ENCODE measurements around the gene EML3. TPM values are rescaled to one million over a fixed set of nuclear protein-coding genes. Genes with fewer than 3 reads are reported as not detected.
"Not testable (repeated sequence)": the region's sequence is repeated elsewhere in the genome, so short reads cannot be mapped to it uniquely, and the experiment has no call there.

The EML3 gene
- total RNA-seq, 1 donor from 2014 or later, result 4.0 TPM

GRCh38 chr11:62573592-62574362, 38.8 kb downstream of the EML3 start, which contains the start of gene EEF1G:
Gene EEF1G, minus strand, starts transcription at chr11:62573891. Its CDS starts 49 bp downstream, at chr11:62573842.
- Histone ChIP-seq H3K4me2 (peak within 1 kb of the TSS; percentile 95), H3K9ac (peak within 1 kb of the TSS; percentile 98), H3K4me3 (peak within 1 kb of the TSS; percentile 100), H3K27ac (peak within 1 kb of the TSS; percentile 87), H4K20me1 (ENCODE audit: low read depth) (peaks cover 50% of the 10 kb centered on the region), H3F3A (ENCODE audit: low read depth) (peaks cover 41% of the 10 kb centered on the region), H3K27me3 (no peaks in the 10 kb centered on the region), H3K36me3 (peaks cover 9% of the 10 kb centered on the region), H2AFZ (replicated peaks) (peak within 1 kb of the TSS; percentile 88), H3K4me1 (peaks cover 23% of the 10 kb centered on the region), H3K79me2 (ENCODE audit: low read depth) (peaks cover 49% of the 10 kb centered on the region), H3K9me3 (ENCODE audit: low read depth) (no peaks in the 10 kb centered on the region)
- Mint-ChIP-seq H3K4me1 (peaks cover 38% of the 10 kb centered on the region), H3K27ac (peak within 1 kb of the TSS; percentile 91), H3K9me3 (no peaks in the 10 kb centered on the region), H3K27me3 (ENCODE audit: insufficient read depth, low read depth) (peaks cover 15% of the 10 kb centered on the region), H3K36me3 (peaks cover 37% of the 10 kb centered on the region), H3K4me3 (peak within 1 kb of the TSS; percentile 99)
- TF ChIP-seq EZH2phosphoT487 (IDR thresholded peaks at IDR 0.05), result no peak
- TF ChIP-seq, protein P1, sequence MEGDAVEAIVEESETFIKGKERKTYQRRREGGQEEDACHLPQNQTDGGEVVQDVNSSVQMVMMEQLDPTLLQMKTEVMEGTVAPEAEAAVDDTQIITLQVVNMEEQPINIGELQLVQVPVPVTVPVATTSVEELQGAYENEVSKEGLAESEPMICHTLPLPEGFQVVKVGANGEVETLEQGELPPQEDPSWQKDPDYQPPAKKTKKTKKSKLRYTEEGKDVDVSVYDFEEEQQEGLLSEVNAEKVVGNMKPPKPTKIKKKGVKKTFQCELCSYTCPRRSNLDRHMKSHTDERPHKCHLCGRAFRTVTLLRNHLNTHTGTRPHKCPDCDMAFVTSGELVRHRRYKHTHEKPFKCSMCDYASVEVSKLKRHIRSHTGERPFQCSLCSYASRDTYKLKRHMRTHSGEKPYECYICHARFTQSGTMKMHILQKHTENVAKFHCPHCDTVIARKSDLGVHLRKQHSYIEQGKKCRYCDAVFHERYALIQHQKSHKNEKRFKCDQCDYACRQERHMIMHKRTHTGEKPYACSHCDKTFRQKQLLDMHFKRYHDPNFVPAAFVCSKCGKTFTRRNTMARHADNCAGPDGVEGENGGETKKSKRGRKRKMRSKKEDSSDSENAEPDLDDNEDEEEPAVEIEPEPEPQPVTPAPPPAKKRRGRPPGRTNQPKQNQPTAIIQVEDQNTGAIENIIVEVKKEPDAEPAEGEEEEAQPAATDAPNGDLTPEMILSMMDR (IDR thresholded peaks at IDR 0.05), result no peak
- TF ChIP-seq EZH2 (IDR thresholded peaks at IDR 0.05), result no peak
- DNase-seq (ENCODE audit: low spot score), result peak; percentile 100

GRCh38 chr11:62573006-62573591, 39.5 kb downstream of the EML3 start:
- peaks cover 15% of the 10 kb centered on the region for H3K27me3 Mint-ChIP-seq (ENCODE audit: insufficient read depth, low read depth)
- DNase-seq (ENCODE audit: low spot score), result peak; percentile 51
- peak overlapping the region; percentile 84 for H3K4me2 ChIP-seq
- H3F3A ChIP-seq (ENCODE audit: low read depth), result peaks cover 46% of the 10 kb centered on the region
- peak overlapping the region; percentile 99 for H3K4me3 Mint-ChIP-seq
- H3K27ac ChIP-seq, result peak overlapping the region; percentile 87
- H3K9ac ChIP-seq, result peak overlapping the region; percentile 98
- TF ChIP-seq EZH2 (IDR thresholded peaks at IDR 0.05), result no peak
- TF ChIP-seq EZH2phosphoT487 (IDR thresholded peaks at IDR 0.05), result no peak
- TF ChIP-seq, protein P1 (IDR thresholded peaks at IDR 0.05), result no peak
- H3K9me3 ChIP-seq (ENCODE audit: low read depth), result no peaks in the 10 kb centered on the region
- H3K4me1 ChIP-seq, result peaks cover 23% of the 10 kb centered on the region
- peaks cover 40% of the 10 kb centered on the region for H3K36me3 Mint-ChIP-seq
- no peaks in the 10 kb centered on the region for H3K9me3 Mint-ChIP-seq
- H3K27me3 ChIP-seq, result no peaks in the 10 kb centered on the region
- peak overlapping the region; percentile 78 for H2AFZ ChIP-seq (replicated peaks)
- peaks cover 38% of the 10 kb centered on the region for H3K4me1 Mint-ChIP-seq
- H3K79me2 ChIP-seq (ENCODE audit: low read depth), result peaks cover 56% of the 10 kb centered on the region
- H3K4me3 ChIP-seq, result peak overlapping the region; percentile 100
- peak overlapping the region; percentile 91 for H3K27ac Mint-ChIP-seq
- peaks cover 10% of the 10 kb centered on the region for H3K36me3 ChIP-seq
- peaks cover 55% of the 10 kb centered on the region for H4K20me1 ChIP-seq (ENCODE audit: low read depth)

DNA sequence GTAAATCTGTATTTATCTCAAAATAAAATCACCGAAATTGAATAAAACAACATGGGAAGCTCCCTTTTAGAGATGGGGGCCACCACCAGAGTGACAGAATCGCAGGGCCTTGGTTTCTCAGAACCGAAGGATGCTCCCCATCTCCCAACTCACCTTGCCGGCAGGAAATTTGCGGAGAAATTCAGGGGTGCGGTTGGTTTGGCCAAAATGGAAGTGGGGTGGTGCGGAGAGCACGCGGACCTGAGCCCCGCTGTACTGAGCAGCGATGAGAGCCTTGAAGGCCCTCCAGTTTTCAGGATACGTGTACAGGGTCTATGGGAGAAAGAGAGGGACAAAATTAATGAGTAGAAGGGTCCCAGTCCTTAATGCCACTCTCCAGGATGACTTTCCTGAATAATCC, 40.1 kb downstream of the EML3 start:
- no peak overlapping the region for H2AFZ ChIP-seq (replicated peaks)
- Mint-ChIP-seq H3K27ac (no peak overlapping the region), H3K27me3 (ENCODE audit: insufficient read depth, low read depth) (peaks cover 15% of the 10 kb centered on the region), H3K36me3 (peaks cover 40% of the 10 kb centered on the region), H3K4me1 (peaks cover 38% of the 10 kb centered on the region), H3K4me3 (peak overlapping the region; percentile 99), H3K9me3 (no peaks in the 10 kb centered on the region)
- H3K4me2 ChIP-seq, result peak overlapping the region; percentile 84
- H3K9me3 ChIP-seq (ENCODE audit: low read depth), result no peaks in the 10 kb centered on the region
- peaks cover 61% of the 10 kb centered on the region for H4K20me1 ChIP-seq (ENCODE audit: low read depth)
- H3K9ac ChIP-seq, result peak overlapping the region; percentile 98
- peak overlapping the region; percentile 100 for H3K4me3 ChIP-seq
- no peak for TF ChIP-seq EZH2 (IDR thresholded peaks at IDR 0.05)
- TF ChIP-seq EZH2phosphoT487 (IDR thresholded peaks at IDR 0.05), result no peak
- TF ChIP-seq, protein P1 (IDR thresholded peaks at IDR 0.05), result no peak
- H3K27me3 ChIP-seq, result no peaks in the 10 kb centered on the region
- peaks cover 23% of the 10 kb centered on the region for H3K4me1 ChIP-seq
- peaks cover 47% of the 10 kb centered on the region for H3F3A ChIP-seq (ENCODE audit: low read depth)
- DNase-seq (ENCODE audit: low spot score), result no peak
- peaks cover 63% of the 10 kb centered on the region for H3K79me2 ChIP-seq (ENCODE audit: low read depth)
- no peak overlapping the region for H3K27ac ChIP-seq
- H3K36me3 ChIP-seq, result peaks cover 10% of the 10 kb centered on the region

DNA sequence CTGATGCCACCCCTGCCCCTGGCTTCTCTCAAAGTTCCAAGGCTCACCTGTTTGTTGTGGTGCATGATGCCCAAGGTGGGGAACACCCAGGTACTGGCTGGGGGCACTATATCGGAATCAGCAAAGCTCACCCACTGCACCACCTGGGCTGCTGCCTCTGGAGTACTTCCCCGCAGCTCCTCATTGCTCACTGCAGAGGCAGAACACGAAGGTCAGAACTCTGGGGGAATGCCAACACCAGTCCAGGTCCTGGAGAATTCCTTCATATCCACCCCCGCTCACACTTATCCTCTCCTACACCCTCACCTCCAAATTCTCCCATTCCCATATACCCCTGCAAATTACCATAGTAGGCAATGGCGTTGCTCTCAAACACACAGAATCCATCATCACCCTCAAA, 41.1 kb downstream of the EML3 start:
- H3K9me3 ChIP-seq (ENCODE audit: low read depth); H3K27ac Mint-ChIP-seq; H3K27me3 ChIP-seq; H3K9me3 Mint-ChIP-seq; H2AFZ ChIP-seq (replicated peaks); H3K4me3 ChIP-seq; DNase-seq (ENCODE audit: low spot score): not testable (repeated sequence)
- peaks cover 23% of the 10 kb centered on the region for H3K4me1 ChIP-seq
- H3K4me2 ChIP-seq, result peak overlapping the region; percentile 84
- peaks cover 46% of the 10 kb centered on the region for H3K36me3 Mint-ChIP-seq
- H3K27me3 Mint-ChIP-seq (ENCODE audit: insufficient read depth, low read depth), result peaks cover 15% of the 10 kb centered on the region
- peaks cover 72% of the 10 kb centered on the region for H3K79me2 ChIP-seq (ENCODE audit: low read depth)
- H3K4me1 Mint-ChIP-seq, result peaks cover 38% of the 10 kb centered on the region
- H3K4me3 Mint-ChIP-seq, result peak overlapping the region; percentile 62
- H3F3A ChIP-seq (ENCODE audit: low read depth), result peaks cover 56% of the 10 kb centered on the region
- peaks cover 71% of the 10 kb centered on the region for H4K20me1 ChIP-seq (ENCODE audit: low read depth)
- peak overlapping the region; percentile 98 for H3K9ac ChIP-seq
- H3K36me3 ChIP-seq, result peaks cover 11% of the 10 kb centered on the region
- peak overlapping the region; percentile 10 for H3K27ac ChIP-seq

DNA sequence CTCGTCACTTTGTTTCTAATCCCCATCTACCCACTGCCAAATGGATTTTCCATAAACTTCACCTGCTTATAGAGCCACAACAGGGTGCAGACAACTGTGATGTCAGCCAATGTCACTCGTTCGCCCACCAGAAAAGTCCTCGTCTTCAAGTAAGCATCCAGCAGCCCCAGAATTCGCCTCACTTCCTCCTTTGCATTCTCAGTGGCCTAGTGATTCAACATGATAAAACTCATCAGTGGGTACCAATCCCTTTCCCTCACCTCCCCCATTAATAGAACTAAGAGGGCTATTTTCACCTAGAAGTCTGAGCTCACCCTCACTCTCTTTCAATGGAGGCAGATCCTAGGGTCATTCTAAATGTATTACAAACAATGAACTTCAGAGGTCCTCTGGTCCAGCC, 41.7 kb downstream of the EML3 start:
- H3K27me3 ChIP-seq; H3K27ac Mint-ChIP-seq; H3K9me3 Mint-ChIP-seq; H3K9ac ChIP-seq; DNase-seq (ENCODE audit: low spot score); H3K4me3 ChIP-seq; H3K9me3 ChIP-seq (ENCODE audit: low read depth); H2AFZ ChIP-seq (replicated peaks): not testable (repeated sequence)
- H3F3A ChIP-seq (ENCODE audit: low read depth), result peaks cover 62% of the 10 kb centered on the region
- Mint-ChIP-seq H3K4me3 (peak overlapping the region; percentile 60), H3K36me3 (peaks cover 52% of the 10 kb centered on the region), H3K4me1 (peaks cover 38% of the 10 kb centered on the region), H3K27me3 (ENCODE audit: insufficient read depth, low read depth) (peaks cover 15% of the 10 kb centered on the region)
- peaks cover 78% of the 10 kb centered on the region for H3K79me2 ChIP-seq (ENCODE audit: low read depth)
- peaks cover 17% of the 10 kb centered on the region for H3K36me3 ChIP-seq
- peaks cover 23% of the 10 kb centered on the region for H3K4me1 ChIP-seq
- peaks cover 76% of the 10 kb centered on the region for H4K20me1 ChIP-seq (ENCODE audit: low read depth)
- peak overlapping the region; percentile 84 for H3K4me2 ChIP-seq
- H3K27ac ChIP-seq, result peak overlapping the region; percentile 10
